Heart left ventricle (tissue), 13 donors: ENCODE measurements around the gene TM2D1.

ENCODE experiments used
- POLR2A ChIP-seq, 2 donors: fragments of 450-650 bp; IDR thresholded peaks; one replicate each; pipeline ENCODE4 v1.6.1; 2017; ENCODE audit warnings: antibody characterized with exemption in 2 of 2, mild to moderate bottlenecking in 2 of 2, moderate library complexity in 2 of 2
- TF ChIP-seq, protein P1 (sequence below), 12 donors: fragments of 200-600 bp; sonication (generic) in 4 of 12; IDR thresholded peaks; one replicate each; pipeline versions ENCODE4 v1.5.0 to v1.8.0; 2018 to 2022; ENCODE audit warnings: antibody characterized with exemption in 12 of 12, mild to moderate bottlenecking in 5 of 12
- donor health status: ischemic (EF 13 %, LVEDD 7.1; RV severe dilation, severe dysfunction).
- donor health status: DM: no; HTN: yes; CAD: no.
- donor health status: DM: no; HTN: no; CAD: no.
- donor health status: ischemic (EF 25% LVEDD 6.9; RV normal size, moderate dysfunction).
- donor health status: ischemic (EF 25% LVEDD 5.7; RV mildly dilated, moderate dysfunction).
- donor health status: ischemic (EF 35%, LVEDD 5.7; RV mildly dilated, moderate dysfunction).
- donor health status: nonischemic (EF 11% LVEDD 7.7; RV severe dilation, severe dysfunction).
- donor health status: DM: yes; HTN: yes; CAD: no.
- donor health status: PGD.
- donor health status: ischemic (EF 29% LVEDD 5.4; RV normal size, mild dysfunction).
- donor health status: nonischemic (EF 23%, LVEDD 6.1; RV moderate dilation, normal function).

DNA sequence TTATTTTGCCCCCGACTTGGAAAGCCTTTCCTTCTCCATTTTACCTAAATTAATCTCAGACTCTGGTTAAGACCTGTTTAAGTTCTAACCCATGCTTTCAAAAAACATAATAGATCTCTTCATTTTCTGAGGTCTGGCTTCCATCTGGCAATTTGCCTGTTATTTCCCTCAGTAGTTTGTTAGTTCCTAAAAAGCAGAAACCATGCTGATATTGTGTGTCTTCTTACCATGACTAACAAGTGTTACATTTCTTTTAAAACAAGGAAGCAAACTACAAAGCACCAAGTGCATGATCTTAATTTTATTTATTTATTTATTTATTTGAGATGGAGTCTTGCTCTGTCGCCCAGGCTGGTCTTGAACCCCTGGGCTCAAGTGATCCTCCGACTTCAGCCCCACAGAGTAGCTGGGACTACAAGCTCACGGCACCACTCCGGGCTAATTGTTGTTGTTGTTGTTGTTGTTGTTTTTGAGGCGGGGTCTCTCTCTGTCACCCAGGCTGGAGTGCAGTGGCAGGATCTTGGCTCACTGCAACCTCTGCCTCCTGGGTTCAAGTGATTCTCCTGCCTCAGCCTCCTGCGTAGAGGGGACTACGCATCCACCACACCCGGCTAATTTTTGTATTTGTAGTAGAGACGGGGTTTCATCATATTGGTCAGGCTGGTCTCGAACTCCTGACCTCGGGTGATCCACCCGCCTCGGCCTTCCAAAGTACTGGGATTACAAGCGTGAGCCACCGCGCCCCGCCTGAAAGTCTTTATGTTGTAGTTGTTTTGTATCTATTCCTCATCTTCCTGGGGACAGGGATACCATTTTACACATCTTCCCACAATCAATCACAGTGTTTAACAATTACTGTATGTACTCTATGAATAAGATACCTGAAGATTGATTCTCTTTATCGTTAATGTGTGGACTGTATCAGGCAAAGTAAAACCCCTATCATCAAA is 16.1 kb upstream of the TM2D1 start:
- TF ChIP-seq, protein P1, sequence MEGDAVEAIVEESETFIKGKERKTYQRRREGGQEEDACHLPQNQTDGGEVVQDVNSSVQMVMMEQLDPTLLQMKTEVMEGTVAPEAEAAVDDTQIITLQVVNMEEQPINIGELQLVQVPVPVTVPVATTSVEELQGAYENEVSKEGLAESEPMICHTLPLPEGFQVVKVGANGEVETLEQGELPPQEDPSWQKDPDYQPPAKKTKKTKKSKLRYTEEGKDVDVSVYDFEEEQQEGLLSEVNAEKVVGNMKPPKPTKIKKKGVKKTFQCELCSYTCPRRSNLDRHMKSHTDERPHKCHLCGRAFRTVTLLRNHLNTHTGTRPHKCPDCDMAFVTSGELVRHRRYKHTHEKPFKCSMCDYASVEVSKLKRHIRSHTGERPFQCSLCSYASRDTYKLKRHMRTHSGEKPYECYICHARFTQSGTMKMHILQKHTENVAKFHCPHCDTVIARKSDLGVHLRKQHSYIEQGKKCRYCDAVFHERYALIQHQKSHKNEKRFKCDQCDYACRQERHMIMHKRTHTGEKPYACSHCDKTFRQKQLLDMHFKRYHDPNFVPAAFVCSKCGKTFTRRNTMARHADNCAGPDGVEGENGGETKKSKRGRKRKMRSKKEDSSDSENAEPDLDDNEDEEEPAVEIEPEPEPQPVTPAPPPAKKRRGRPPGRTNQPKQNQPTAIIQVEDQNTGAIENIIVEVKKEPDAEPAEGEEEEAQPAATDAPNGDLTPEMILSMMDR (IDR thresholded peaks at IDR 0.05): no peak
- no peak for TF ChIP-seq POLR2A (IDR thresholded peaks at IDR 0.05)
